ENCODE data around the gene DYSF. TPM values are rescaled to one million over a fixed set of nuclear protein-coding genes. Genes with fewer than 3 reads are reported as not detected.
A peak's percentile ranks its signal among the peaks of the same experiment; 100 is the strongest.

DYSF gene
- total RNA-seq, 1 donor from 2014 or later = 49.2 TPM

- ATAC-seq (peak; percentile 94), DNase-seq (peak; percentile 96)
- intact Hi-C loops (cut with micrococcal nuclease) = no loop called here
Measured at GRCh38 chr2:71614976-71615766, 161.8 kb downstream of the DYSF start.

- intact Hi-C loops (cut with micrococcal nuclease) = no loop called here
- ATAC-seq (no peak), DNase-seq (peak; percentile 16)
Measured at GRCh38 chr2:71615767-71616730, 162.7 kb downstream of the DYSF start.

- DNase-seq (peak; percentile 18), ATAC-seq (no peak)
- intact Hi-C loops (cut with micrococcal nuclease) = no loop called here
Measured at GRCh38 chr2:71617266-71617665, 163.9 kb downstream of the DYSF start.

DNA sequence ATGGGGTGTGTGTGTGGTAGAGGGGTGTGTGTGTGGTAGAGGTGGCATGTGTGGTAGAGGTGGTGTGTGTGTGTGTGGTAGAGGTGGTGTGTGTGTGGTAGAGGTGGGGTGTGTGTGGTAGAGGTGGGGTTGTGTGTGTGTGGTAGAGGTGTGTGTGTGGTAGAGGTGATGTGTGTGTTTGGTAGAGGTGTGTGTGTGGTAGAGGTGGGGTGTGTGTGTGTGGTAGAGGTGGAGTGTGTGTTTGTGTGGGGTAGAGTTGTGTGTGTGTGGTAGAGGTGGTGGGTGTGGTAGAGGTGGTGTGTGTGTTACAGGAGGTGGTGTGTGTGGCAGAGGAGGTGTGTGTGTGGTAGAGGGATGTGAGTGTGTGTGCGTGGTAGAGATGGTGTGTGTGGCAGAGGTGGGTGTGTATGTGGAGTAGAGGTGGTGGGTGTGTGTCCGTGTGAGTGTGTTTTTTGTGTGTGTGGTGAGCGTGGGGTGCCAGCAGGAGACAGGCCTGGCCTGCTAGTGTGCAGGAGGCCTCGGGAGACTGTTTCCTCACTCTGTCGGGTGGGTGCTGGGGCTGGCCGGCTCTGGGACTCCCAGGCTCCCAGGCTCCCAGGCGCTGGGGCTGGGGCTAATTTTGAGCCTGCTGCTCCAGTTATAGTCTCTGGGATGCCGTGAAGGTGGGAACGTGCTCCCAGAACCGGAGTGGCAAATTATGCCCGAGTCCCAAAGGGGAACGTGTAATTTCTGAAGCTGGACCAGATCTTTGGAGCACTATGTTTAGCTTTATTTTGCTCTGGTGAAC lies 165.2 kb downstream of the DYSF start:
- intact Hi-C loops (cut with micrococcal nuclease) = no loop called here
- DNase-seq = peak; percentile 20
- ATAC-seq = no peak

DNA sequence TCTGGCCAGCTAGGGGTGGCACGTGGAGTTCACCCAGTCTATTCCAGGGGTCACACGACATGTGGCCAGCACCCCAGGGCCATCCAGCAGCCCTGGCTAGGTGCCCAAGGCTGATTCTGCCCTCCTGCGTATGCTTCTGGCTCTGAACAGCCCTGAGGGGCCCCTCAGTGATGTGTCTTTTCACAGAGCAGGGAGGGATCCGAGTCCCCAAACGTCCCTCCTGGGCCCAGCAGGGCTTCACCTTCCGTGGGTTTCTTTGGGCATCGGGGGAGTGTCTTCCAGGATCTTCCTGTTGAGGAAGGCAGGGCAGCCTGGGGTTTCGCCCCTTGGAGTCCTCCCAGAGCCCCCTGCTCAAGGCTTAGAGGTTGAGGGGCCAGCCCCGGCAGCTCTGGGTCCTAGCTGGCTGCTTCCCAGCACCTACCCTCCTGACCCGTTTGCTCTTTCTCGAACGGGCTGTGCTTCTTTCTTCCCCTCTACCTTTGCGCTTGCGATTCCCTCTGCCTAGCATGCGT lies 165.9 kb downstream of the DYSF start:
- intact Hi-C loops (cut with micrococcal nuclease) = no loop called here
- DNase-seq (peak; percentile 21), ATAC-seq (no peak)

DNA sequence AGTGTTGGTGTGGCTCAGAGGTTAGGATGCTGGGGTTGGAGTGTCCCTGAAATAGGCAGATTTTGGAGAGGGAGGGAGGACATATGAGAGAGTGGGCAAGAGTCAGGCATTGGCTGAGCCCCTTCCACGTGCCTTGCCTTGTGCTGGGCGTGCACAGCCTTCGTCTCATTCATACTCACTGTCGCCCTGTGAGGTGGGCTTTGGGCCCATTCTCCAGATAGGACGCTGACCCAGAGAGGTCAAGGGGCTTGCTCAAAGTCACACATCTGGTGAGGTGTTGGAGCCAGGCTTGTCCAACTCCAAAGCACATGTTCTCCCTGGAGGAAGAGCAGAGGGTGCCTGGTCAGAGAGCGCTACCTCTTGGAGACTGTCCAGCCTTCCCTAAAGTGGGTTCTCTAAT lies 166.8 kb downstream of the DYSF start:
- DNase-seq (peak; percentile 4), ATAC-seq (no peak)
- intact Hi-C loops (cut with micrococcal nuclease) = no loop called here

GRCh38 chr2:71620851-71621251 lies 167.5 kb downstream of the DYSF start:
- intact Hi-C loops (cut with micrococcal nuclease) = no loop called here
- peak; percentile 12 for DNase-seq
- no peak for ATAC-seq

DNA sequence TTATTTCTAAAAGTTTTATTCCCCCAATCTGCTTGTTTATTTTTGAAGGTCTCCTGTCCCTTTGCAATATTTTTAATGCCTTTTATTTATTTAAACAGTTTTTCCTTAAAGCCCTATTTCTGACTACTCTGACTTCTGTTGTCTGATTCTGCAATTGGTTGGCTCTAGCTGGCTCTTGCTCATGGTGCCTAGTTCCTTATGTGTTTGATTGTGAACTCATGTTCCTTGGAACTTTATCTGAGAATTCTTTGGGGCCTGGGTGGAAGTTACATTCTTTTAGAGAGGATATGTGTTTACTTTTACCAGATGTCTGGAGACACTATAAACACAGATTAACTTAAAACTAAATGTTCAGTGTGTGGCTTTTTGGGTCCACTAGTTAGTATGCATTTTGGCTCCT lies 175.9 kb downstream of the DYSF start:
- intact Hi-C loops (cut with micrococcal nuclease) = no loop called here
- no peak for ATAC-seq
- DNase-seq = no peak

DNA sequence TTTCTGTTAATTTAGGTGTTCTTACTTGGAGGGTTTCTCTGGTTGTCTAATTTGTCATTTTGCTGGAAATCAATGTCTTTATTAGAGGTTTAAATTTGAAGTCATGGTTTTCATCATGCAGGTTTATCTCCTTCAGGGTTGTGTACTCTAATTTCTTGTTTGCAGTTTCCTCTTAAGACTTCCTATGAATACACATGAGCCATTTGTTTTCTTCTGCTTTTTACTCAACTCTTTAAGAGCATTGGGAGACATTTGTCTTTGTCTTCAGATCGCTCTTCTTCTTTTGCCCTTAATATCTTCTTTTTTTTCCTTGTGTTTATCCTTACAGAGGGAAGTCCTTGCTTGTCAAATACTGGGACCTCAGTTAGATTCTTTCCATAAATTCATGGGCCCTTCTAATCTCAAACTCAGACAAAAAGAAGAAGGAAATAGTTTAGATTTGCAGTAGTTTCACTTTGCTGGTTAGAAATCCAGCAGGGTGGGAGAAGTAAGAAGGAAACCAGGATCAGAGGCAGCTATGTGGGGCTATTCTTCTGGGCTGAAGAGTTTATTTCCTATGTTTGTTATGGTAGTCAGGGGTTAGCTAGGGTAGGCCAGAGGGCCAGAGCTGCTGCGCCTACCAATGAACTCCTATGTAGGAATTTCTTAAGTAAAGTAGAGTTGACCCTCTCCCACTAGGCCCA lies 176.6 kb downstream of the DYSF start:
- DNase-seq (no peak), ATAC-seq (no peak)
- intact Hi-C loops (cut with micrococcal nuclease) = no loop called here

DNA sequence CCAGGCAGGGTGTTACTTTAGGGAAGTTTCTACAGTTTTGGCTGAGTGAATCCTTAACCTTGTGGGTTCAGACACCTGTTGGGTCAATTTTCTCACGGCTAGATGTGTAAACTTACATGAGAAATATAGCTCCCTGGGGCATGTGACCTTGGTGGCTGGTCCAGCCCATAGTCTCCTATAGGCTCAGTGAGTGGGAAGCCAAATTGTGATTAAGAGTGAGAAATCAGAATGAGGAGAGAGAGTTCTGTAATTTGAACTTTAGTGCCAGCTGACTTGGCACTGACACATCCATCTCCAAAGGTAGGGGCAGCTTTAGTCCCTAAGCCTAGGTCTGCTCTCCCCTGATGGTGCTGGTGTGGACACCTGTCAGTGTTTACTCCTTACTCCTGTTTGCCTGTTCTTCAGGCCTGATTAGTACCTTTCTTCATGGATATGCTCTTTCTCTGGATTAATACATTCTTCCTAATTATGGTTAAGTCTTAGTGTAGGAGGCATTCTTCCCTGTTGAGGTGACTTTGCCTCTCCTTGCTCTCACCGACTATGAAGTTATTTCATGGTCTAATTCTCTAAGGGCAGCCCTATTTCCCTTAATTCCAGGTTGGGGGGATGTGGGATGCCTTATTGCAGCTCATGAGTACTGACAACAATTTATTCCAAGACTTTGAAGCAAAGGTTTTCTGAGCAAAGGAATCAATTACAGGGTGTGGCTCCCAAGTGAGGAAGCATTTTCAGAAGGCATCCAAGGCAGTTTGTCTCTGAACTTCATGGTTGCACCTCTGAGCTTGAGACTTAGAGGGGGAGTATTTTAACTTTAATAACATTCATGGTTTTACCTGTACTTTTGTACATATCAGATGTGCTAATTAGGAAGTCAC lies 177.3 kb downstream of the DYSF start:
- intact Hi-C loops (cut with micrococcal nuclease) = no loop called here
- no peak for ATAC-seq
- DNase-seq = no peak

GRCh38 chr2:71631411-71631931 lies 178.1 kb downstream of the DYSF start:
- ATAC-seq (no peak), DNase-seq (no peak)
- intact Hi-C loops (cut with micrococcal nuclease) = no loop called here

DNA sequence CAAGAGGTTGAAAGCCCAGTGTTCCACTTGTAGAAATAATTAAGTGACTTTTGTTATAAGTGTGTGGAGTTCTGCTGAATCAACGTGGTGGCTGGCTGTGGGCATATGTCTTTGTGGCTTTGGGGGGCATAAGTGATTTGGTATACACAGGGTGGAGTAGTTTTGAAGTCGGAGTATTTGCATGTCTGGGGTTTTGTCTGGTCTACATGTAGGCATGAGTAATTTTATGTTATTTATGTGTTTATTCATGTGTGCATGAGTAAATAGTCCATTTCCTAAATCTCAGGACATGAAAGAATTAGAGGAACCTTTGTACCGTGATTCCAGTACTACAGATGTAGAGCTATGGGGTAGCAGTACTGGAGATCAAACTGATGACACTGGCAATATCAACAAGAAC lies 179.7 kb downstream of the DYSF start:
- intact Hi-C loops (cut with micrococcal nuclease) = no loop called here
- no peak for ATAC-seq

DNA sequence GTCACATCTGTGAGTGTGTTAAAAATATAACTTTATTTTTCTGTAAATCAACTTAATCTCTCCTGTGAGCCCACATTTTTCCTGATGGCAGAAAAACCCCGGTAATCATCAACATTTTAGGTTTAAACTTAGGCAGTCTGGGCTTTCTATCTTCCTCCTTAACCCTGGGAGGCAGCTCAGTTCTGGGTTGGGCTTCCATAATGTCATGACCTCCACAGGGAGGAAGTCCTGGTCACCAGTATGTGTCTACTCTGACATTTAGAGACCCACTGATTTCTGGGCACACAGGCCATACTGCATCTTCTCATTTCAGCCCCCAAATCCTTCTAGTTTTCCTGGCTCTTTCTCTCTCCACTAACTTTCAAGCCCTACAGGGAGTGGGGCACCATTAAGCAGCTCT lies 181.2 kb downstream of the DYSF start:
- ATAC-seq = no peak
- intact Hi-C loops (cut with micrococcal nuclease) = no loop called here
- no peak for DNase-seq

More for the DNA sequence above, 179.7 kb downstream of the DYSF start:
- DNase-seq = no peak

- intact Hi-C loops (cut with micrococcal nuclease) = no loop called here
- no peak for DNase-seq
- ATAC-seq = no peak
Measured at GRCh38 chr2:71635798-71636197, 182.4 kb downstream of the DYSF start.

DNA sequence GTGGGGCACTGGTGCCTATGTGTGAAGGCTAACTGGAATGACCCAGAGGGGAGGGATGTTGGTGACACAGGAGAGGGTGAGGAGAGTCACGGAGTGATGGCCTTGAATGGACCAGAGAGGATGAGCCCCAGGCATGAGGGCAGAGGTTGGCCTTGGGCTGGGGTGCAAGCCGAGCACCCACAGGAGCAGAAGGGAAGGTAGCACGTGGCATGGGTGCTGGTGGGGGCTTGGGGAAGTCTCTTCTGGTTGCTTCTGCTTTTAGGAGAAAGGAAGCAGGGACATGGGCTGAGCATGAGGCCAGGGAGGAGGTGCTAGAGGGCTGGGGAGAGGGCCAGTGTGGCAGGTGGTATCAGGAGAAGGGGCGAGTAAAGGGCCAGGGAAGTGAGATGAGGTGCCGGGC lies 183.8 kb downstream of the DYSF start:
- intact Hi-C loops (cut with micrococcal nuclease) = no loop called here

GRCh38 chr2:71637736-71638135 lies 184.4 kb downstream of the DYSF start:
- intact Hi-C loops (cut with micrococcal nuclease) = no loop called here
- no peak for DNase-seq
- no peak for ATAC-seq

More for the DNA sequence above, 183.8 kb downstream of the DYSF start:
- ATAC-seq (peak; percentile 22), DNase-seq (no peak)

- ATAC-seq = no peak
- no peak for DNase-seq
- intact Hi-C loops (cut with micrococcal nuclease) = no loop called here
Measured at GRCh38 chr2:71639735-71640134, 186.4 kb downstream of the DYSF start.

DNA sequence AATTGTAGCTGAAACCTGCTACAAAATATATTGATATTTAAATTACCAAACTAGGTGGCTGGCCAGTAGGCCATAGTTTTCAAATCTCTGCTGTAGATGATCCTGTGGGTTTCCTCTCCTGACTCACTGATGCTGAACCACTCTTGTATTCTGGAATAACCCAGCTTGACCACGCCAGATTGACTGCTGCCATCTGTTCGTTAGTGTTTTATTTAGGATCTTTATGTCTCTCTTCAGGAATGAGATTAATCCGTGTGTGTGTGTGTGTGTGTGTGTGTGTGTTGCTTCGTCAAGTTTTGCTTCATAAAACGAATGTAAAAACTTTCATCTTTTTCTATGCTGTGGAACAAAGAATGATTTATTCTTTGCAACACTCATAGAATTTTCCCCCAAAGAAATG lies 187.1 kb downstream of the DYSF start:
- intact Hi-C loops (cut with micrococcal nuclease) = no loop called here
- no peak for DNase-seq
- no peak for ATAC-seq
